ENCODE data around the gene TMOD4.

GRCh38 chr1:151184211-151184610 lies 8.4 kb upstream of the TMOD4 start:
- TF ChIP-seq CTCF (IDR thresholded peaks at IDR 0.05), result no peak
- no peak for TF ChIP-seq POLR2A (IDR thresholded peaks at IDR 0.05)
